Right lobe of liver (tissue), 4 donors: ENCODE data around the gene TSPAN2.

Experiments used
- CTCF ChIP-seq, 4 donors: fragments of 200-600 bp in 3 of 4; fragments of 450-650 bp in 1 of 4; IDR thresholded peaks; one replicate each; pipeline versions ENCODE4 v1.5.1 to v1.8.0; 2016 to 2022; ENCODE audit warnings: antibody characterized with exemption in 4 of 4, mild to moderate bottlenecking in 2 of 4
- POLR2A ChIP-seq: fragments of 450-650 bp; IDR thresholded peaks from one replicate; pipeline ENCODE4 v1.6.1; 2017; ENCODE audit warnings: antibody characterized with exemption, mild to moderate bottlenecking
- donor health status: DM: no; HTN: no; CAD: no.
- donor health status: DM: no; HTN: no; CAD: no.
- donor health status: DM: no; HTN: yes; CAD: no.

DNA sequence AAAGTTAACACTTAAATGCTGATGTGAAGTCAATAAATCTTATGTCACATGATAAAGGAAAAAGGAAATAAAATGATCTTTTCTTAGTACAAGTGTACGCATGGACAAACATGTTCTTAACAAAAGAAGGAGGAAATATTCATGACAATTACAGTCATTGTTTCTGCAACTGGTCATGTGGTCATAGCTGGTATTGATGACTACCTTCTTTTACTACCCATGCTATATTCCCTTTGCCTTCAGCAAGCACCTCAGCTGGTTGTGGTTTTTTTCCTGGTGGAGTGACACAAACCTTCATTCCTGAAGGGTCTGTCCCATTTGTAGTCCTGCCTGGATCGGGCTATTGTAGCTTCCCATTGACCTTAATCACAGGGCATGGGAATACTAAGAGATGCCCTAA is 83.1 kb downstream of the TSPAN2 start:
- TF ChIP-seq CTCF (IDR thresholded peaks at IDR 0.05) = no peak
- no peak for TF ChIP-seq POLR2A
